GM19238 (cell line): ENCODE measurements around the gene KCNIP4.

Experiments used
- DNase-seq: peaks from one replicate; pipeline ENCODE4 v3.0.0; 2011; ENCODE audit warnings: low spot score; ENCODE audit not compliant: insufficient read length

KCNIP4 gene

DNA sequence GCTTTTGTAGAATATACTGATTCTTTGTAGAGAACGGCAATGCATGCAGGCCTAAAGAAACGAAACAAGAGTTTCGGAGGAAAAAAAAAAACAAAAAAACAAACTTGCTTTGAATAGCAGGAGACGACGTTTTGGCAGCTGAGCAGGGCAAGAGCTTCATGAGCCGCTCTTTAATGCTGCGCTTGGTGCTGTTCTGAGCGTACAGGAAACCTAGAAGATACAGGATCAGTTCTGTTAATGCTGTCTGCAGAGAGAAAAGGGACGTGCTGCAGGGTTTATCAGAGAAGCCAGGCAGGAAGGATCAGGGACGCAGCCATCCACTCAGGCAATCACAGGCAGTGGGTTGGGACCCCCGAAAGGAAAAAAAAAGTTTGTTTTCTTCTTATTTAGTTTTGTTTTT is 1066.1 kb downstream of the KCNIP4 start:
- DNase-seq: no peak

DNA sequence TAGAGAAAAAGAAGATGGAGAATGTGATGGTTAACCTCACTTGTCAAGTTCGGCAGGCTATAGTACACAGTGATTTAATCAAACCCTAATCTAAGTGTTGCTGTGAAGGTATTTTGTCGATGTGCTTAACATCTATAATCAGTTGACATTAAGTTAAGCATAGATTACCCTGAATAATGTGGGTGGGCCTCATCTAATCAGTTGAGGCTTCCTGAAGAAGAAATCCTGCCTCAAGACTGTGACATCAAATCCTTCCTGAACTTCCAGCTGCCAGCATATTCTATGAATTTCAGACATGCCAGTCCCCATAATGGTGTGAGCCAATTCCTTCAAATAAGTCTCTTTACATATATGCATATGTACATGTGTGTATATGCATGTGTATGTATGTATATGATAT is 1066.9 kb downstream of the KCNIP4 start:
- no peak for DNase-seq

DNA sequence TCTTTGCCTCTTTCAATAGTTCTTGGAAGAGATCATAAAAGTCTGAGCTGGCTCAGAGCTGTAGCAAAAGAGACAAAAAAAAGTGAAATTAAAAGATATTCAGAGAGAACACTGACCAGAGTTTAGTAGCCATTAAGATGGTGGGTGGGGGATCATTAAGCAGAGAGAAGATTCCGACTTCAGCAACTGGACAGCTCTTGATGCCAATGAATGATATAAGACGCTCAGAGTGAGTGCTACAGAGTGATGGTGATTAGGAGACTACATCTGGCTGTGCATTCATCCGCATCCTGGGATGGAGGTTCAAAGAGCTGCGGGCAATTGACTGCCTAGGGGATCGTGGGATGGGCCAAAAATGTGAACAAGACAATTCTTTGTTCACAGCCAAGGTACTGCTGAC is 1069.8 kb downstream of the KCNIP4 start:
- no peak for DNase-seq

DNA sequence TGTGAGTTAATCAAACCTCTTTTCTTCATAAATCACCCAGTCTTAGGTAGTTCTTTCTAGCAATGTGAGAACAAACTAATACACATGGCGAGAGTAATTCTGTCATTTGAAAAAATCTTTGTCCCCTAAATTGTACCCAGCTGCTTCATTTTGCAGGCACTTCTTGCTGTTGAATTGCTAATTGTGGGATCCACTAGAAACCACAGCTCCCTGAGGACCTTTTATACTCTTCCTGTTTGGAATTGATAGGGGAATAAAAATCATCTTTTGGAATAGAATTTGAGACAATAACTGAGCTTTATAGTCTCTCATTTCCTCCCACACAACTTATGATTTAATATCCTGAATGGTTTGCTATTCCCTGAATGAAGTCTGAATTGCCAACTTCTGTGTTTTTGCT is 1078.1 kb downstream of the KCNIP4 start:
- no peak for DNase-seq

DNA sequence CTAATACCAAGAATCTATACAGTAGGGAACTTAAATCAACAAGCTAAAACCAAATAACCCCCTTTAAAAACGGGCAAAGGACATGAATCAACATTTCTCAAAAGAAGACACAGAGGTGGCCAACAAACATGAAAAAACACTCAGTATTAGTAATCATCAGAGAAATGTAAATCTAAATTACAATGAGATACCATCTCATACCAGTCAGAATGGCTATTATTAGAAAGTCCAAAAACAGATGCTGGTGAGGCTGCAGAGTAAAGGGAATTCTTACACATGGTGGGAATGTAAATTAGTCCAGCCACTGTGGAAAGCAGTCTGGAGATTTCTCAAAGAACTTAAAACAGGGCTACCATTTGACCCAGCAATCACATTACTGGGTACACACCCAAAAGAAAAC is 1080.5 kb downstream of the KCNIP4 start:
- no peak for DNase-seq

DNA sequence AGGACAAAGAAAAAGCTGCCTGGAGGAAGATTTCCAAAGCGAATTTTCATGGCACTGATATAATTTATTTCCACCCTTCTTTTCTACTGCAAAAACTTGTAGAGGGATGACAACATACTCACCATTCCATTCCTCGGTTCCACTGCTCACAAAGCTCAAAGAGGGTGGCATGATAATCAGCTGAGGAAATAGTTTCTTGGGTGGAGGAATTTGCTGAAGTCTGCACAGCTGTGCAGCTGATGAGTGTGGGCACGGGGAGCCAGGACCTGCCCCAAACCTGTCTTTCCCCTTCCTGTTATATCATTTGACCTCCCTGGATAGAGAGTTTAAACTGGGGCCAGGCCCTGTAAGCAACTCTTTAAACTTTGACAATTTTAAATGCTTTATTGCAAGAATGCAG is 1087.7 kb downstream of the KCNIP4 start:
- DNase-seq: no peak

DNA sequence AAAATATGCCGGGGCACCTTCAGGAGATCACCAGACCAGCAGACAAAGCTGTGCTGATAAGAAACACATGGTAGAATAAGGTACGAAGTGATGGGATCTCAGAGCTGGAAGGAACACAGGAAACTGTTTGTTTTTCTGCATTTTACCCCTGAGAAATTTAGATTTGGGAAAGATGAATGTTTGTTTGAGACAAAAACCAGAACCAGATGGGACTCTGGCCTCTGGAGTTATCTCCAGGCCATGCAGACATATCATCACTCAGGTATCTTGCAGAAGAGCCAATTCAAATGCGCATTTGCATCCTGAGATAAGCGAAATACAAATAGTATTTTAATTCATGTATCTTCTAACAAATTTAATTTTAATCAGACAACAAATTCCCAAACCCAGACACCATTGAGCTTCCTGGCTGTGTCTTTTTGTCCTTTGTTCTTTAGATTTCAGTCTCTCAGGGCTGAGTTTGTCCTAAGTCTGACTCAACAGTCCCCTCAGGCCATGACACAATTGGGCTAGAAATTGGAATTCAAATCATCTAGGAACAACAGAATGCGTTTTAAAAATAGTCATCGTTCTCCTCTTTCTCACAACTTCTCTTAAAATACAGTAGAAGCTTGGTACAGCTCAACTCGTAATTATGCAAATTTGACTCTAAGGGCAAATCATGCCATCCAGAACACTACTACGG is 1089.3 kb downstream of the KCNIP4 start:
- DNase-seq: no peak

DNA sequence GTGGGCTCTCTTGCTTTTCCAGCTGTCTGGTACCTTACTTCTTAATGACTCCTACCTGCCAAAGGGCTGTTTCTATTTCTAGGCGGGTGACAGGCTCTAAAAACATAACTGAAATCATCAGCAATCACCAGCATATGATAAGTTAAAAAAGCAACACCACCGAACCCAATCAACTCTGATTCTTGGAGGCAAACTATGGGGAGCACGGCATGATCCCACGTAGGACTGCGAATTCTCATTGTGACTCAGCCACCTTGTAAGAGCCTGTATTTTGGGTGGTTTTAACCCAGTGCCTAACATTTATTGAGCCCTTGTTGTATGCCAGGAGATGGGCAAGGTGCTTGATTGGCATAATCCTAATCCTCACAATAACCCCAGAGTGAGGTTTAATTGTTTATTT is 1091.5 kb downstream of the KCNIP4 start:
- DNase-seq: no peak

DNA sequence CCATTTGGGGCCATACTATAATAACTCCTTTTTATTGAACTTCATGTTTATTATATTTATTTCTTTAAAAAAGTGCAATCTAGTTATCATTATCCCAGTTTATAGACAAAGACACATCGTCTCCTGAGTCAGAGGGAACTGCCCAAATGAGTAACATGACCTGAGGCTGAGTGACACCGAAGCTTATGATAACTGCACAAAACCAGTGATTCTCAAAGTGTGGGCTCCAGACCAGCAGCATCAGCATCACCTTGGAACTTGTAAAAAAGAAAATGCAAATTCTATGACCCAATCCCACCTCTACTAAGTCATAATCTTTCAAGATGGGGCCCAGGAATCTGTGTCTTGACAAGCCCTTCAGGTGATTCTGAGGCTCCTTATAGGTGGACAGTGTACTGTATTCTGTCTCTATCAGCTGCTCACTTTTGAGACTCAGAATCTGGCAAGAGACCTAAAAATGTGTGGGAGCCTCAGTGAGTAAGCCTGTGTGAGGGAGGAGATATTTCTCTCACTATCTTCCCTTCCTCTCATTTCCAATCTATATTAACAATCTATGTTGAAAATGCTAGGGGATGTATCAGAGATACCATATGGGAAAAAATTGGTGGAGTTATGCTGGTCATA is 1101.3 kb downstream of the KCNIP4 start:
- no peak for DNase-seq

DNA sequence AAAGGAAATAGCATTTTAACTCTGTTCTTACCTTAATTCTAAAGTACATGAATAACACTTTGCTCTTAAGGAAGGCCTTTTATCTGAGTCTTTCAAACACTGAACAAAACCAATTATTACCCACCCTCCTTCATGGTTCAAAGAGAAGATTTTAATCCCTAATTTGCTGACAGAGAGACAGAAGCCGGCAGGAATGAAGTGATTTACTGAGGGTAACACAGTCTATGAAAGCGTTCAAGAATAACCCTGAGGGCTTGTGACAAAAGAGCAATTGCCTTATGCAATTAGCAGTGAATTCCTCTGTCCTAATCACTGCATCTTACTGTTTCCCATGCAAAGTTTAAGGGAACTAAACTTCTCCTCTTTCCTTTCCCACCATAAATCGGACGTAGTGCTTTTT is 1104.3 kb downstream of the KCNIP4 start:
- no peak for DNase-seq

DNA sequence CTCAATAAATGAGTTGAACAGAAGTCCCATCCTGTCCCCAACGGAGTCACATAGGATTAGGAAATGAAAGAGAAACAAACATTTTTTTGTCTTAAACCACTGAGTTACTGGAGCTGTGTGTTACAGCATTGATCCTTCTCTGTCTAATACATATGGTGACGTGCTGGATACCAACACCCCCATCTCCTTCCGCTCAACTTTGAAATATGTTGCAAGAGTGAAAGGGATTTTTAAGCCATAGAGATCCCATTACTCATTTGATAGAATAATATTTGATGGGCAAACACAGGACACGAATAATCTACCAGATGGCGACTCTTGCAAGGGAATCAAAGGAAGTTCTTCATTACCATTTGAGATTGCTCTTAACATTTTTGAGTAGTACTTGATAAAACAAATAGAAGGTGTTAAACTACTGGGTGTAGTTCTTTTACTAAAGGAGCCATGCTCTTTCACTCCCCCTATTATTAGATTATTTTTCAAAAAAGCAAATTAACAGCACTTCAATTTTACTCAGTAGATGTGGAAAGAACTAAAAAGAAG is 1107.9 kb downstream of the KCNIP4 start:
- no peak for DNase-seq

DNA sequence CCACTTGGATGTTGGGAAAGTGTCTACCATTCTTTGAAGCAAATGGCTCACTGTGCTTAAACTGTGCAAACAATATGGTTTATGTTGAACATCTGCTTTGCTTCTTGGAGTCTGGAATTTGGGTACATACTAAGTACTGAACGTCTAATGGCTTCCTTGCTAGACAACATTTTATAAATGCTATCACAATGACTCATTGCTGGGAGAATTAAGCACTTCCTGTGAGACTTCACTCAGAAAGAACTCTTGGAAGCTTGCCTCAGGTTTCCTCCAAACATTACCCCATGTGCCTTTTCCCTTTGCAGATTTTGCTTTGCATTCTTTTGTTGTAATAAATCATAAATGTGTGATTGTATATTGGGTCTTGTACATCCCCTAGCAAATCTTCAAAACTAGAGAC is 1108.6 kb downstream of the KCNIP4 start:
- no peak for DNase-seq

DNA sequence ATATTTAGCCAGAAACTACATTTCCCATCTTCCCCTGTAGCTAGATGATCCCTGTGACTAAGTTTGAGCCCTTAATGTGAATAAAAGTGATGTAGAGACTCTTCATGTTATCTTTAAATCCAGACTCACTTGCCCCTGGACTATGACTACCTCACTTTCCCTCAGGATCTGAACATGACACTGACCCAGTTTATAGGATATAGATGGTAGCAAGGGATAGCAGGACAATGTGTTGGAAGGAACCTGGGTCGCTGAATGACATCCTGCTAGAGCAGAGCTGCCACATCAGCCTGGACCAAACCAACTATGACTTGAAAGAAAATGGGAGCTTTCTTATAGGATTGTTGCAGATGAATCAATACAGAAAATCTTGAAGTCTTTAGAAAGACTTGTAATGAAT is 1110.1 kb downstream of the KCNIP4 start:
- no peak for DNase-seq

DNA sequence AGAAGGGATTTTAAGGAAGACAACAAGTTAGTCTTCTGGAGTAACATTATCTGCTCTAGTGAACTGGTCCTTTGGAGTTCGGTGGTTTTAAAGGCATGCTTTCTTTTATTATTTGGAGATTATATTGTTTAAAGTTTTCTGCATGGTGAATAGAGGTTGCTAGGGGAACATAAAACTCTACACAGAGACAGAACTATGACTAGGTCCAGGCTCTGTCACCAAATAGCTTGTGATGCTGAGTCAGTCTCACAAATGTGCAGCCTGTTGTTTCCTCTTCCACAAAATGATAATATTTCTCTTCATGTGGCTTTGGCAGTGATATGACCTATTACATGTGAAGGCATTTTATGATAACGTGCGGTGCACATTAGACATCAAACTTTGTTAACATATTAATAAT is 1115.7 kb downstream of the KCNIP4 start:
- DNase-seq: no peak

DNA sequence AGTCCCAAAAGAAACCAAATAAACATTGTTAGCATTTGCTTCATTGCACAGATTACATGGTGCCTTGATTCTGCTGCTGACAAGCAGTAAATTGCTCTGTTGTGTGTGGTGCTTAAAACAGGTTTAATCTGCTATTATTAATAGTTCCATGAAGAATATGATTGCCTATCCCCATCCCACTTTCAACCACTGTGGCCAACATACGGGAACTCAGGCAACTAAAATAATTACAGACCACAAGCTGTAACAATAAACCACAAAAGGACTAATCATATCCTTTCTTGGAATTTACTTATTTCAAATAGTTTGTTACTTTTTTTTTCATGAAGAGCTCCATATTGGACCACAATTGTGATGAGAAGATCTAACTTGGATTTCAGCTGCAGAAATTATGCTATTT is 1116.8 kb downstream of the KCNIP4 start:
- no peak for DNase-seq

DNA sequence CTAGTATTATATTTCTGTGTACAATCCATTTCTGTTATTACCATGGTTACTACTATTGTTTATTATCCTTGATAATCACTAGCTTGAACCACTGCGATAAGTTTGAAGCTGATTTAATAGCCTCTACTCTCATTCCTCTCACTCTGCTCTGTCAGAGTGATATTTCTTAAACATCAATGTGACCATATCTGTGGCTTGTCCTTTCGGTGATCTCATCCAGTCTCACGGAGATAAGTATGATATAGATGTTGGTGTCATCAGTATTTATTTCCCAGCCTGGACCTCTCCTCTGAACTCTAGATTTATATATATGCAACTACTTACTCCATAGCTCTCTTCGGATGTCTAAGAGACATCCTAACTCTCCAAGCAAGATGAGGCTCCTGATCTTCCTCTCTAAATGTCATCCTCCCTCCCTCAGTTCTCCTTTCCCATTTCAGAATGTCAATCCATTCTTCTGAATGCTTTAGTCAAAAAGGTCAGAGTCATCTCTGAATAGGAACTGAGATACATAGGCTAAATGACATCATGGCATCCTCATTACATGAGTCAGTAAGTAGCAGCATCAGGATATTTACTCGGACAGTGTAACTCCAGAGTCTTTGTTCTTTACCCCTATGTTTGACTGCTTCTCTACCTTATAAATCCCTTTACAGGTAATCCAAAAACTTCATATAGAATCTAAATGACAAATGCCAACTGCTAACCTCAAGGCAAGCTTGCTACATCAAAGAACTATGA is 1118.8 kb downstream of the KCNIP4 start:
- DNase-seq: no peak

DNA sequence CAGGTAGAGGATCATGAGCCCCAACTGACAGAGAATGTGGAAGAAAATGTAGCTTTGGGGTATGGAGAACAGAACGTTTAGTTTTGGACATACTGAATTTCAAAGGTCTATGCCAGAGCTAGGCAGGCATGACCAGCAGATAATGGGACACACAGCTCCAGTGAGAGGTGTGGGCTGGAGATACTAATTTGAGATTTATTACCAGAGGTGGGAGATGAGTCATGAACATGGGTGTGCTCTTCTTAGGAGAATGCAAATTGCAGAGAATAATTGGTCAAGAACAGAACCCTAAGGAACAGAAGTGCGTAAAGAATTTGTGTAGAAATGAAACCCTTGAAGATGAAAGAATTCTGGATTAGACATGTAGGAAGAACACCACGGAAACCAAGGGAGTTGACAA is 1123.1 kb downstream of the KCNIP4 start:
- no peak for DNase-seq

DNA sequence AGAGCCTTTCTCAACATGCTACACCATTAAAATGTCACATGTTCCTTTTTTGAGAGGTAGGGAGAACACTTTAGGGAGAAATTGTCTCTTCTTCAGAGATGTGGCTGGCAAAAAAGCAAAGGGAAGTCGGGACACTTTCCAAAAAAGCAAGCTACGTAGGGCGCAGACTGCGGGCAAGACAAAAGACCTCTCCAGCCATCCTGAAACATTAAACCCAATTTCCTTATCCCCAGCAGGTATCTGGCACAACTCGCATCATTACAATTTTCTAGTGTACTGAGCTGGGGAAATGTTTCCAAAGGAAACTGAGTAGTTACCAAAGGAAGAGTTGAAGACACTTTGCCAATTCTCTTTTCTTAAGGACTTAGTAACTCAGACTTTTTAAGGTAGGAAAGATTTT is 1132.3 kb downstream of the KCNIP4 start:
- DNase-seq: no peak

DNA sequence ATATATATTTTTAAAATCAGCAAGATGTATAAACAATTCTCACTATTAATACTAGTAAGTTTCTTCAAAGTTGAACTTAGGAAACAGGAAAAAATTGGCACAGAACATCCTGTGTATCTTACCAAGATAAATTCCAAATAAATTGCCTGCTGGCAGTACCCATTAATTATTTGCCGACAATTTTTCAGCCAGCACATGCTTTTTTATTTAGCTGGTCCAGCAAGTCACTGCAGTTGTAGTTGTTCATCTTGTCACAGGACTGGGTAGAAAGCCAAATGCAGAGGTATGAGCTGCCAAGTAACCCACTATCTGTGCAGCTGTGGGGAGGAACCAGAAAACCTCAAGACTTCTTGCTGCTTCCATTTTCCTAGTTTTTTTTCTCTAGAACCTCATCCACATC is 1134.9 kb downstream of the KCNIP4 start:
- no peak for DNase-seq

DNA sequence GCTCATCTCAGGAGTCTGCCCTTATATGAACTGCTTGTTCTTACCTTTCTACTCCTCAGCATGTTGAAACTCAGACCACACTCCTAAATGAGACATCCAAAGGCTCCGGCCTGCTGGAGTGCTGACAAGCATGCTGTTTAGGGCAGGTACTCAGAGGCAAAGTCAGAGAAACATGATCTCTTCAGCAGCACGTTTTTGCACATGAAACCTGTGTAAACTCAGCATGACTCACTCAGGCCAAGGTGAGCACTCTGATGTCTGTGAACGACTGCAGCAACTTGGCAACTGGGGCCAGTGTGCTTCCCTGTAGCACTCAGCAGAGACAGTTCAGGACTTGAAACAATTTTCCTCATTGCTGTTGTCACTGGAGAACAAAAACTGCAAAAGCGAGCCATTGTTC is 1138.8 kb downstream of the KCNIP4 start:
- no peak for DNase-seq

DNA sequence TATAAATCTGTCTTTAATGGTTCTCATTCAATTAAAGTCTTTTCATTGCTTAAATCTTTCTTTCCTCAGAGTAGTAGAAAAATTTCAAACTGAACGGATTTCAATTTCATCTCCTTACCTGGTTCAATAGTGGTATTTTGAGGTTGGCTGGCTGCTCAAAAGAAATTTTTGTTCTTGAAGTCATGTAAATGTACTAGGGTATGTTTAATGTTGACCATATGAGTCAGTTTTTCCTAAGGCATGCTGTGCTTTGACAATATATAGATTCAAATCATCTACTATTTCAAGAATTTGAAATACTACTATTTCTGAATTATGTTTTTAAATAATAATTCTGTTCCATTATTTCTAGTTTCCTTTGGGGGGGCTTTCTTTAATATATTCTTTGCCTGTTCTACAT is 1142.9 kb downstream of the KCNIP4 start:
- no peak for DNase-seq

DNA sequence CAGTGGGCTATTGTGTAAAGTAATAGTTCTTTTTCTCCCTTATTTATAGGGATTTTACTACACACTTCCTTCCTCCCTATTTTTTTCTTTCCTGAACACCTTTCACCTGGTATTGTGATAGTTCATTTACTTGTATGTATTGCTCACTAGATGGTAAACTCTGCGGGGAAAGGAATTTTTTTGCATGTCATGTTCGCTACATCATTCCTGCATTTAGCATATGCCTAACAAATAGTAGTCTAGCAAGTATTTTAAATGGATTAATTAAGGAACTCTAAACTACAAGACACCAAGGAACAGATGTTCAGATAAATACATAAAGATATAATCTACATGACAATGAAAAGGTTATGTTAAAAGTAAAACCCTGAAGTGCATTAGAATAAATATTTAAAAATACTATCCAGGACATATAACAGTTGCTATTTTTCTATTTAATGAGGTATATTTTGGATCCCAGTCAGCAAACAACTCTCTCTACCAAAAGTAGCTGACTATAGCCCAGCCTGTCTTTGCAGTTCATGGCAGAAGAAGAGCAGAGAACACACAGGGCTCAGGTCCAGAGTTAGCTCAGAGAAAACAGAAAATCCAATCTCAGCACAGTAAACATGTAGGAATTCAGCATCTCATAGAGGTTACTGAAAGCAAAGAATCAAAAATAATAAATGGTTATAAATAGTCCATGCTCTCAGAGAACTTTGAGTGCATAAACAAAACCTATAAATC is 1160.5 kb downstream of the KCNIP4 start:
- no peak for DNase-seq
